WTC11 (cell line): Measurements from ENCODE around the gene TSHZ3. TPM values are rescaled to one million over a fixed set of nuclear protein-coding genes. Genes with fewer than 3 reads are reported as not detected.

ENCODE experiments used
- ATAC-seq: fragments of 200-7000 bp; cut with Tn5 transposase; 2 replicates; pipeline ENCODE4 v1.10.0; 2021; ENCODE audit warnings: mild to moderate bottlenecking, moderate library complexity
- CTCF ChIA-PET: fragments of 300-600 bp; sonication (Branson Sonifier 250); formaldehyde crosslinking; loops from one replicate; lab custom pipeline; 2021; ENCODE audit warnings: antibody characterized with exemption; lab: Charles Lee
- POLR2A ChIA-PET: fragments of 350-600 bp; sonication (Branson Sonifier 250); formaldehyde crosslinking; loops from one replicate; lab custom pipeline; 2021; ENCODE audit warnings: antibody characterized with exemption; lab: Charles Lee
- DNase-seq: peaks from one replicate; pipeline ENCODE4 v3.0.0; 2021; ENCODE audit warnings: low spot score
- H3K27ac Mint-ChIP-seq: 2 replicates; pipeline ENCODE4 v1.8.0; 2021; ENCODE audit warnings: mixed read lengths
- H3K27me3 Mint-ChIP-seq: 2 replicates; pipeline ENCODE4 v1.8.0; 2021; ENCODE audit warnings: low read depth, mild to moderate bottlenecking, moderate library complexity, mixed read lengths
- H3K36me3 Mint-ChIP-seq: 2 replicates; pipeline ENCODE4 v1.8.0; 2021; ENCODE audit warnings: mixed read lengths
- H3K4me1 Mint-ChIP-seq: 2 replicates; pipeline ENCODE4 v1.8.0; 2022; ENCODE audit warnings: mixed read lengths
- H3K4me3 Mint-ChIP-seq: 2 replicates; pipeline ENCODE4 v1.8.0; 2021; ENCODE audit warnings: mild to moderate bottlenecking, moderate library complexity, mixed read lengths
- H3K9me3 Mint-ChIP-seq: 2 replicates; pipeline ENCODE4 v1.8.0; 2021; ENCODE audit warnings: mixed read lengths
- ESRRA ChIP-seq: sonication (generic); formaldehyde crosslinking; IDR thresholded peaks from 2 replicates; pipeline ENCODE4 v1.8.1; 2022; ENCODE audit warnings: mild to moderate bottlenecking, missing genetic modification reagents, borderline replicate concordance
- HMGA2 ChIP-seq: fragments of 250-450 bp; sonication (Bioruptor Pico); IDR thresholded peaks from 2 replicates; pipeline ENCODE4 v1.4.0; 2021; ENCODE audit warnings: mild to moderate bottlenecking, moderate library complexity
- IRF2 ChIP-seq: sonication (generic); formaldehyde crosslinking; IDR thresholded peaks from 2 replicates; pipeline ENCODE4 v1.8.0; 2022; ENCODE audit warnings: low read depth, missing genetic modification reagents, borderline replicate concordance
- MXD4 ChIP-seq: fragments of 250-450 bp; sonication (Bioruptor Pico); IDR thresholded peaks from 2 replicates; pipeline ENCODE4 v1.8.0; 2021; ENCODE audit warnings: mild to moderate bottlenecking, moderate library complexity, borderline replicate concordance
- MYBL2 ChIP-seq: sonication (generic); formaldehyde crosslinking; IDR thresholded peaks from 2 replicates; pipeline ENCODE4 v1.8.1; 2023; ENCODE audit warnings: mild to moderate bottlenecking, moderate library complexity, missing genetic modification reagents
- NR1H2 ChIP-seq: sonication (generic); formaldehyde crosslinking; IDR thresholded peaks from 2 replicates; pipeline ENCODE4 v1.9.0; 2021; ENCODE audit warnings: mild to moderate bottlenecking, moderate library complexity, missing genetic modification reagents
- NR3C1 ChIP-seq: sonication (generic); formaldehyde crosslinking; conservative IDR thresholded peaks from 2 replicates; pipeline ENCODE4 v1.8.1; 2023; ENCODE audit warnings: low read depth, mild to moderate bottlenecking, missing genetic modification reagents
- RELA ChIP-seq: sonication (generic); formaldehyde crosslinking; IDR thresholded peaks from 2 replicates; pipeline ENCODE4 v1.8.1; 2022; ENCODE audit warnings: missing genetic modification reagents, mild to moderate bottlenecking, borderline replicate concordance
- TEAD1 ChIP-seq: sonication (generic); formaldehyde crosslinking; IDR thresholded peaks from 2 replicates; pipeline ENCODE4 v1.8.0; 2022; ENCODE audit warnings: mild to moderate bottlenecking, missing genetic modification reagents
- TP53 ChIP-seq: sonication (generic); formaldehyde crosslinking; IDR thresholded peaks from 2 replicates; pipeline ENCODE4 v1.8.1; 2023; ENCODE audit warnings: mild to moderate bottlenecking, missing genetic modification reagents
- ZNF138 ChIP-seq: sonication (generic); formaldehyde crosslinking; conservative IDR thresholded peaks from 2 replicates; pipeline ENCODE4 v1.8.1; 2022; ENCODE audit warnings: mild to moderate bottlenecking, moderate library complexity, missing genetic modification reagents
- ZNF396 ChIP-seq: fragments of 250-450 bp; sonication (Bioruptor Pico); IDR thresholded peaks from 2 replicates; pipeline ENCODE4 v1.8.0; 2021; ENCODE audit warnings: mild to moderate bottlenecking, moderate library complexity, borderline replicate concordance
- ZNF671 ChIP-seq: fragments of 250-450 bp; sonication (Bioruptor Pico); IDR thresholded peaks from 2 replicates; pipeline ENCODE4 v1.8.0; 2021; ENCODE audit warnings: mild to moderate bottlenecking
- total RNA-seq: library from RNA; stranded (reverse); gene quantifications from 3 replicates; pipeline ENCODE4 v1.2.3, GENCODE V29; 2021
- TF ChIP-seq, protein P1 (sequence below): sonication (generic); formaldehyde crosslinking; IDR thresholded peaks from 2 replicates; pipeline ENCODE4 v1.8.0; 2023; ENCODE audit warnings: missing genetic modification reagents, mild to moderate bottlenecking, borderline replicate concordance
- TF ChIP-seq, protein P2 (sequence below): sonication (generic); formaldehyde crosslinking; conservative IDR thresholded peaks from 2 replicates; pipeline ENCODE4 v1.8.1; 2022; ENCODE audit warnings: mild to moderate bottlenecking, missing genetic modification reagents
- TF ChIP-seq, protein P3 (sequence below): fragments of 250-450 bp; sonication (Bioruptor Pico); IDR thresholded peaks from 2 replicates; pipeline ENCODE4 v1.9.0; 2021; ENCODE audit warnings: moderate library complexity, mild to moderate bottlenecking, inconsistent platforms, borderline replicate concordance
- TF ChIP-seq, protein P4 (sequence below): sonication (generic); formaldehyde crosslinking; IDR thresholded peaks from 2 replicates; pipeline ENCODE4 v1.8.1; 2023; ENCODE audit warnings: mild to moderate bottlenecking, missing genetic modification reagents, moderate library complexity
- TF ChIP-seq, protein P5 (sequence below): fragments of 250-450 bp; sonication (Bioruptor Pico); IDR thresholded peaks from 2 replicates; pipeline ENCODE4 v2.1.2; 2022; ENCODE audit warnings: mild to moderate bottlenecking, moderate library complexity
- TF ChIP-seq, protein P6 (sequence below): sonication (generic); formaldehyde crosslinking; IDR thresholded peaks from 2 replicates; pipeline ENCODE4 v1.8.1; 2023; ENCODE audit warnings: mild to moderate bottlenecking, moderate library complexity, missing genetic modification reagents
- TF ChIP-seq, protein P7 (sequence below): fragments of 250-450 bp; sonication (Bioruptor Pico); IDR thresholded peaks from 2 replicates; pipeline ENCODE4 v1.9.0; 2021; ENCODE audit warnings: mild to moderate bottlenecking

The TSHZ3 gene
- total RNA-seq, 1 experiment from 2014 or later, result 21.4 TPM

DNA sequence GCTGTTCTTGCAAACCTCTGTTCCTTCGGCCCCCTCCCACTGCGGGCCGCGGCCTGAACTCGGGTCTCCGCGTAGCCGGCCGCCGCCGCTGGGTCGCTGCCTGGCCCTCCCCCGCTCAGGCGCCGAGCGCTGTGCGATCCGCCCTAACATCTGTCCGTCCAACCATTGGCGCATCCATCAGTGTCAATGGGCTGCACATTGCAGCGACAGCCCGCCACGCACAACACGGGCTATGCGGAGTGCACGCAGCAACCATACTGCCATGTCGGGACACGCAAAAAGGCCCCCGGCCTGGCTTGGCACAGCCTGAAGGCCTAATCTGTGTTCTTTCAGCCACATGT is 2.6 kb upstream of the TSHZ3 start (continued):
- TF ChIP-seq, protein P1, sequence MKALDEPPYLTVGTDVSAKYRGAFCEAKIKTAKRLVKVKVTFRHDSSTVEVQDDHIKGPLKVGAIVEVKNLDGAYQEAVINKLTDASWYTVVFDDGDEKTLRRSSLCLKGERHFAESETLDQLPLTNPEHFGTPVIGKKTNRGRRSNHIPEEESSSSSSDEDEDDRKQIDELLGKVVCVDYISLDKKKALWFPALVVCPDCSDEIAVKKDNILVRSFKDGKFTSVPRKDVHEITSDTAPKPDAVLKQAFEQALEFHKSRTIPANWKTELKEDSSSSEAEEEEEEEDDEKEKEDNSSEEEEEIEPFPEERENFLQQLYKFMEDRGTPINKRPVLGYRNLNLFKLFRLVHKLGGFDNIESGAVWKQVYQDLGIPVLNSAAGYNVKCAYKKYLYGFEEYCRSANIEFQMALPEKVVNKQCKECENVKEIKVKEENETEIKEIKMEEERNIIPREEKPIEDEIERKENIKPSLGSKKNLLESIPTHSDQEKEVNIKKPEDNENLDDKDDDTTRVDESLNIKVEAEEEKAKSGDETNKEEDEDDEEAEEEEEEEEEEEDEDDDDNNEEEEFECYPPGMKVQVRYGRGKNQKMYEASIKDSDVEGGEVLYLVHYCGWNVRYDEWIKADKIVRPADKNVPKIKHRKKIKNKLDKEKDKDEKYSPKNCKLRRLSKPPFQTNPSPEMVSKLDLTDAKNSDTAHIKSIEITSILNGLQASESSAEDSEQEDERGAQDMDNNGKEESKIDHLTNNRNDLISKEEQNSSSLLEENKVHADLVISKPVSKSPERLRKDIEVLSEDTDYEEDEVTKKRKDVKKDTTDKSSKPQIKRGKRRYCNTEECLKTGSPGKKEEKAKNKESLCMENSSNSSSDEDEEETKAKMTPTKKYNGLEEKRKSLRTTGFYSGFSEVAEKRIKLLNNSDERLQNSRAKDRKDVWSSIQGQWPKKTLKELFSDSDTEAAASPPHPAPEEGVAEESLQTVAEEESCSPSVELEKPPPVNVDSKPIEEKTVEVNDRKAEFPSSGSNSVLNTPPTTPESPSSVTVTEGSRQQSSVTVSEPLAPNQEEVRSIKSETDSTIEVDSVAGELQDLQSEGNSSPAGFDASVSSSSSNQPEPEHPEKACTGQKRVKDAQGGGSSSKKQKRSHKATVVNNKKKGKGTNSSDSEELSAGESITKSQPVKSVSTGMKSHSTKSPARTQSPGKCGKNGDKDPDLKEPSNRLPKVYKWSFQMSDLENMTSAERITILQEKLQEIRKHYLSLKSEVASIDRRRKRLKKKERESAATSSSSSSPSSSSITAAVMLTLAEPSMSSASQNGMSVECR, result 0 out of 2 replicates have a peak, but pooled peaks have one; percentile 8
- no peak for TF ChIP-seq HMGA2 (CRISPR knock-in tag)
- TF ChIP-seq, protein P2, sequence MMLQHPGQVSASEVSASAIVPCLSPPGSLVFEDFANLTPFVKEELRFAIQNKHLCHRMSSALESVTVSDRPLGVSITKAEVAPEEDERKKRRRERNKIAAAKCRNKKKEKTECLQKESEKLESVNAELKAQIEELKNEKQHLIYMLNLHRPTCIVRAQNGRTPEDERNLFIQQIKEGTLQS (CRISPR knock-in tag), result no peak
- TF ChIP-seq, protein P3, sequence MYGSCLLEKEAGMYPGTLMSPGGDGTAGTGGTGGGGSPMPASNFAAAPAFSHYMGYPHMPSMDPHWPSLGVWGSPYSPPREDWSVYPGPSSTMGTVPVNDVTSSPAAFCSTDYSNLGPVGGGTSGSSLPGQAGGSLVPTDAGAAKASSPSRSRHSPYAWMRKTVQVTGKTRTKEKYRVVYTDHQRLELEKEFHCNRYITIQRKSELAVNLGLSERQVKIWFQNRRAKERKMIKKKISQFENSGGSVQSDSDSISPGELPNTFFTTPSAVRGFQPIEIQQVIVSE (CRISPR knock-in tag), result no peak
- TF ChIP-seq IRF2 (CRISPR knock-in tag), result no peak
- TF ChIP-seq, protein P4, sequence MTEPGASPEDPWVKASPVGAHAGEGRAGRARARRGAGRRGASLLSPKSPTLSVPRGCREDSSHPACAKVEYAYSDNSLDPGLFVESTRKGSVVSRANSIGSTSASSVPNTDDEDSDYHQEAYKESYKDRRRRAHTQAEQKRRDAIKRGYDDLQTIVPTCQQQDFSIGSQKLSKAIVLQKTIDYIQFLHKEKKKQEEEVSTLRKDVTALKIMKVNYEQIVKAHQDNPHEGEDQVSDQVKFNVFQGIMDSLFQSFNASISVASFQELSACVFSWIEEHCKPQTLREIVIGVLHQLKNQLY, result no peak
- TF ChIP-seq NR1H2 (CRISPR knock-in tag), result no peak
- TF ChIP-seq, protein P5, sequence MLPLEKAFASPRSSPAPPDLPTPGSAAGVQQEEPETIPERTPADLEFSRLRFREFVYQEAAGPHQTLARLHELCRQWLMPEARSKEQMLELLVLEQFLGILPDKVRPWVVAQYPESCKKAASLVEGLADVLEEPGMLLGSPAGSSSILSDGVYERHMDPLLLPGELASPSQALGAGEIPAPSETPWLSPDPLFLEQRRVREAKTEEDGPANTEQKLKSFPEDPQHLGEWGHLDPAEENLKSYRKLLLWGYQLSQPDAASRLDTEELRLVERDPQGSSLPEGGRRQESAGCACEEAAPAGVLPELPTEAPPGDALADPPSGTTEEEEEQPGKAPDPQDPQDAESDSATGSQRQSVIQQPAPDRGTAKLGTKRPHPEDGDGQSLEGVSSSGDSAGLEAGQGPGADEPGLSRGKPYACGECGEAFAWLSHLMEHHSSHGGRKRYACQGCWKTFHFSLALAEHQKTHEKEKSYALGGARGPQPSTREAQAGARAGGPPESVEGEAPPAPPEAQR (CRISPR knock-in tag), result no peak
- TF ChIP-seq TEAD1, result peak; percentile 36; the same call in 1 of the 2 replicates
- TF ChIP-seq, protein P6, sequence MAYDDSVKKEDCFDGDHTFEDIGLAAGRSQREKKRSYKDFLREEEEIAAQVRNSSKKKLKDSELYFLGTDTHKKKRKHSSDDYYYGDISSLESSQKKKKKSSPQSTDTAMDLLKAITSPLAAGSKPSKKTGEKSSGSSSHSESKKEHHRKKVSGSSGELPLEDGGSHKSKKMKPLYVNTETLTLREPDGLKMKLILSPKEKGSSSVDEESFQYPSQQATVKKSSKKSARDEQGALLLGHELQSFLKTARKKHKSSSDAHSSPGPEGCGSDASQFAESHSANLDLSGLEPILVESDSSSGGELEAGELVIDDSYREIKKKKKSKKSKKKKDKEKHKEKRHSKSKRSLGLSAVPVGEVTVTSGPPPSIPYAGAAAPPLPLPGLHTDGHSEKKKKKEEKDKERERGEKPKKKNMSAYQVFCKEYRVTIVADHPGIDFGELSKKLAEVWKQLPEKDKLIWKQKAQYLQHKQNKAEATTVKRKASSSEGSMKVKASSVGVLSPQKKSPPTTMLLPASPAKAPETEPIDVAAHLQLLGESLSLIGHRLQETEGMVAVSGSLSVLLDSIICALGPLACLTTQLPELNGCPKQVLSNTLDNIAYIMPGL (CRISPR knock-in tag), result no peak

DNA sequence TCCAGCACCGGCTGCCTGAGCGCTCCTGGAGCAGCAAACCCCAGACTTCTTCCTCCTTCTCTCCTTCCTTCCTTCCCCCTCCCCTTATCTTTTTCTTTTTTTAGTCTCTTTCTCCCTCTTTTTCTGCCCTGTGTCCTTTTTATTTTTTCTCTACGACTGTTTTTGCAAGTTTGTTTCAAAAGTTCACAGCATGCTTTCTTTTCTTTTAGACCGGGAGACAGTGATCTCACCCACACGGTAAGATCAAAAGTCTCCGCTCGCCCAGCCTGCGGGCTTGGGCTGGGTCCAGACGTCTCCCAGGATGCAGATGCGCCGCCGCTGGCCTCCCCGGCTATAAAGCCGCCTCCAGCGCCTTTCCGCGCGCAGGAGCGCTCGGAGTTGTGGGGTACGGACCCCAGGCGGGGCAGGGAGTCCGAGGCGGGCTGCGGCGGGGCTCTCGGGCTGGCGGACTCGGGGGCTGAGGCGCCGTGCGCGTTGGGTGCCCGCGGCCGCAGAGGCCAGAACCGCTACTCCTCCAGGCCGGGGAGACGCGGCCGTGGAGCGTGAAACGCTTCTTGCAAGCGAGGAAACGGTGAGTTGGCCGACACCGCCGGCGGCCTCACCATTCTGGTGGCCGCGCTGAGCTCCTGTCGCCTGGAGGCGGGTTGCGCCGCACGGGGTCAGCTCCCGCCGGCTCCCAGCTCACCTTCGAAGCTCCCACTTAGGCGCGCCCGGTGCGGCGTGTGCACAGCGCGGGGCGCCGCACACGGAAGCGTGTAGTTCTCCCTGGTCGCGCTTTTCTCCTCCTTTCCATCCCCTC is 2.0 kb upstream of the TSHZ3 start:
- H3K27ac Mint-ChIP-seq, result peak overlapping the region; percentile 90
- ATAC-seq (no peak), DNase-seq (no peak)
- no peaks in the 10 kb centered on the region for H3K9me3 Mint-ChIP-seq
- ChIA-PET CTCF (interaction anchor here (1.0 to 1.8 kb wide), 2 partner anchors 13 to 297 kb away, joined by 4 to 7 read pairs; no protein-coding TSS in a partner anchor), POLR2A (interaction anchor here (0.6 kb wide), 1 partner anchor 68 kb away, joined by 4 read pairs; no protein-coding TSS in a partner anchor)
- peaks cover 63% of the 10 kb centered on the region for H3K4me1 Mint-ChIP-seq
- peaks cover 63% of the 10 kb centered on the region for H3K27me3 Mint-ChIP-seq
- H3K4me3 Mint-ChIP-seq, result peak overlapping the region; percentile 97
- H3K36me3 Mint-ChIP-seq, result peaks cover 2% of the 10 kb centered on the region; the same call in 1 of the 2 replicates
- no peak for TF ChIP-seq ZNF396 (CRISPR knock-in tag)
- no peak for TF ChIP-seq ESRRA
- TF ChIP-seq ZNF671, result no peak
- TF ChIP-seq, protein P7, sequence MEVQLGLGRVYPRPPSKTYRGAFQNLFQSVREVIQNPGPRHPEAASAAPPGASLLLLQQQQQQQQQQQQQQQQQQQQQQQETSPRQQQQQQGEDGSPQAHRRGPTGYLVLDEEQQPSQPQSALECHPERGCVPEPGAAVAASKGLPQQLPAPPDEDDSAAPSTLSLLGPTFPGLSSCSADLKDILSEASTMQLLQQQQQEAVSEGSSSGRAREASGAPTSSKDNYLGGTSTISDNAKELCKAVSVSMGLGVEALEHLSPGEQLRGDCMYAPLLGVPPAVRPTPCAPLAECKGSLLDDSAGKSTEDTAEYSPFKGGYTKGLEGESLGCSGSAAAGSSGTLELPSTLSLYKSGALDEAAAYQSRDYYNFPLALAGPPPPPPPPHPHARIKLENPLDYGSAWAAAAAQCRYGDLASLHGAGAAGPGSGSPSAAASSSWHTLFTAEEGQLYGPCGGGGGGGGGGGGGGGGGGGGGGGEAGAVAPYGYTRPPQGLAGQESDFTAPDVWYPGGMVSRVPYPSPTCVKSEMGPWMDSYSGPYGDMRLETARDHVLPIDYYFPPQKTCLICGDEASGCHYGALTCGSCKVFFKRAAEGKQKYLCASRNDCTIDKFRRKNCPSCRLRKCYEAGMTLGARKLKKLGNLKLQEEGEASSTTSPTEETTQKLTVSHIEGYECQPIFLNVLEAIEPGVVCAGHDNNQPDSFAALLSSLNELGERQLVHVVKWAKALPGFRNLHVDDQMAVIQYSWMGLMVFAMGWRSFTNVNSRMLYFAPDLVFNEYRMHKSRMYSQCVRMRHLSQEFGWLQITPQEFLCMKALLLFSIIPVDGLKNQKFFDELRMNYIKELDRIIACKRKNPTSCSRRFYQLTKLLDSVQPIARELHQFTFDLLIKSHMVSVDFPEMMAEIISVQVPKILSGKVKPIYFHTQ (CRISPR knock-in tag), result no peak
- no peak for TF ChIP-seq RELA
- 0 out of 2 replicates have a peak, but pooled peaks have one; percentile 50 for TF ChIP-seq MYBL2
- TF ChIP-seq MXD4 (CRISPR knock-in tag), result no peak
- no peak for TF ChIP-seq ZNF138 (CRISPR knock-in tag)
- TF ChIP-seq NR3C1 (CRISPR knock-in tag), result peak; percentile 71; the same call in 1 of the 2 replicates
- TF ChIP-seq HMGA2 (CRISPR knock-in tag), result no peak
- no peak for TF ChIP-seq TP53 (CRISPR knock-in tag)
